22Rv1 (cell line): ENCODE data around the gene SLC17A5.
"Not testable (repeated sequence)": the region's sequence is repeated elsewhere in the genome, so short reads cannot be mapped to it uniquely, and the experiment has no call there.

Source experiments
- CTCF ChIP-seq: fragments of 450-650 bp; IDR thresholded peaks from 2 replicates; pipeline ENCODE4 v1.5.1; 2017; ENCODE audit warnings: mild to moderate bottlenecking
- ZFX ChIP-seq: fragments of 450-650 bp; IDR thresholded peaks from 2 replicates; pipeline ENCODE4 v1.6.1; 2017; ENCODE audit warnings: antibody characterized with exemption, borderline replicate concordance

- not testable (repeated sequence) for TF ChIP-seq CTCF, ZFX
These were observed 81.3 kb downstream of the SLC17A5 start for GRCh38 chr6:73572531-73572930.
